Stimulated activated CD4-positive, alpha-beta T cell treated with anti-CD3 and anti-CD28 coated beads, Interleukin-1b, Interleukin-23, amount 100 ng/mL, for 48 hours (primary cell): Measurements from ENCODE around the gene EFNB1.
"Not testable (repeated sequence)": the region's sequence is repeated elsewhere in the genome, so short reads cannot be mapped to it uniquely, and the experiment has no call there.

Experiments used
- DNase-seq: peaks from one replicate; pipeline ENCODE4 v3.0.0-alpha.2; 2020

EFNB1 gene

GRCh38 chrX:68828740-68829581, at the start of gene EFNB1:
EFNB1 (plus strand) TSS chrX:68829021; CDS start chrX:68829777, 756 bp downstream.
- peak; percentile 87 for DNase-seq

- DNase-seq, result not testable (repeated sequence)
Observed at GRCh38 chrX:68781295-68781694, 47.5 kb upstream of the EFNB1 start.

GRCh38 chrX:68784816-68785215, 44.0 kb upstream of the EFNB1 start:
- DNase-seq, result no peak

- DNase-seq, result not testable (repeated sequence)
Observed at GRCh38 chrX:68786581-68786980, 42.2 kb upstream of the EFNB1 start.

GRCh38 chrX:68789966-68790365, 38.9 kb upstream of the EFNB1 start:
- DNase-seq, result no peak

GRCh38 chrX:68792083-68792482, 36.7 kb upstream of the EFNB1 start:
- no peak for DNase-seq

GRCh38 chrX:68794461-68794860, 34.4 kb upstream of the EFNB1 start:
- DNase-seq, result no peak

- DNase-seq, result no peak
Observed at GRCh38 chrX:68795741-68796140, 33.1 kb upstream of the EFNB1 start.

GRCh38 chrX:68798400-68798799, 30.4 kb upstream of the EFNB1 start:
- not testable (repeated sequence) for DNase-seq

- no peak for DNase-seq
Observed at GRCh38 chrX:68801737-68802290, 27.0 kb upstream of the EFNB1 start.

- DNase-seq, result no peak
Observed at GRCh38 chrX:68807818-68808217, 21.0 kb upstream of the EFNB1 start.

GRCh38 chrX:68808686-68809357, 20.0 kb upstream of the EFNB1 start:
- no peak for DNase-seq

GRCh38 chrX:68820476-68821110, 8.2 kb upstream of the EFNB1 start:
- no peak for DNase-seq

GRCh38 chrX:68821616-68822015, 7.2 kb upstream of the EFNB1 start:
- DNase-seq, result no peak

GRCh38 chrX:68822641-68823410, 6.0 kb upstream of the EFNB1 start:
- no peak for DNase-seq

- no peak for DNase-seq
Observed at GRCh38 chrX:68823413-68824151, 5.2 kb upstream of the EFNB1 start.

GRCh38 chrX:68824152-68824433, 4.7 kb upstream of the EFNB1 start:
- no peak for DNase-seq

GRCh38 chrX:68824565-68825125, 4.2 kb upstream of the EFNB1 start:
- no peak for DNase-seq

GRCh38 chrX:68826113-68826980, 2.5 kb upstream of the EFNB1 start:
- no peak for DNase-seq

GRCh38 chrX:68827256-68827655, 1.6 kb upstream of the EFNB1 start:
- no peak for DNase-seq
